GM15510 (cell line): ENCODE results near the gene PEAR1.

Experiments
- POLR2A ChIP-seq: IDR thresholded peaks from 3 replicates; pipeline ENCODE4 v1.6.1; 2011; ENCODE audit warnings: borderline replicate concordance; ENCODE audit not compliant: insufficient read length; ENCODE audit errors: extremely low read depth

Gene PEAR1

GRCh38 chr1:156897078-156897825, 3.7 kb downstream of the PEAR1 start:
- TF ChIP-seq POLR2A: no peak

GRCh38 chr1:156898161-156898566, 4.6 kb downstream of the PEAR1 start:
- no peak for TF ChIP-seq POLR2A

- no peak for TF ChIP-seq POLR2A
Observed at GRCh38 chr1:156898971-156899664, 5.6 kb downstream of the PEAR1 start.

- no peak for TF ChIP-seq POLR2A
Observed at GRCh38 chr1:156899956-156900718, 6.6 kb downstream of the PEAR1 start.

GRCh38 chr1:156900896-156901589, 7.5 kb downstream of the PEAR1 start:
- no peak for TF ChIP-seq POLR2A

GRCh38 chr1:156901590-156901900, 8.0 kb downstream of the PEAR1 start:
- TF ChIP-seq POLR2A: no peak

- no peak for TF ChIP-seq POLR2A
Observed at GRCh38 chr1:156901966-156902915, 8.7 kb downstream of the PEAR1 start.

GRCh38 chr1:156903328-156904091, 10.0 kb downstream of the PEAR1 start:
- no peak for TF ChIP-seq POLR2A

GRCh38 chr1:156904187-156904959, 10.9 kb downstream of the PEAR1 start:
- no peak for TF ChIP-seq POLR2A

- no peak for TF ChIP-seq POLR2A
Observed at GRCh38 chr1:156905176-156905575, 11.7 kb downstream of the PEAR1 start.

- no peak for TF ChIP-seq POLR2A
Observed at GRCh38 chr1:156905651-156906050, 12.1 kb downstream of the PEAR1 start.

- no peak for TF ChIP-seq POLR2A
Observed at GRCh38 chr1:156906206-156906906, 12.8 kb downstream of the PEAR1 start.
